ENCODE results near the gene PPP1R26.

DNA sequence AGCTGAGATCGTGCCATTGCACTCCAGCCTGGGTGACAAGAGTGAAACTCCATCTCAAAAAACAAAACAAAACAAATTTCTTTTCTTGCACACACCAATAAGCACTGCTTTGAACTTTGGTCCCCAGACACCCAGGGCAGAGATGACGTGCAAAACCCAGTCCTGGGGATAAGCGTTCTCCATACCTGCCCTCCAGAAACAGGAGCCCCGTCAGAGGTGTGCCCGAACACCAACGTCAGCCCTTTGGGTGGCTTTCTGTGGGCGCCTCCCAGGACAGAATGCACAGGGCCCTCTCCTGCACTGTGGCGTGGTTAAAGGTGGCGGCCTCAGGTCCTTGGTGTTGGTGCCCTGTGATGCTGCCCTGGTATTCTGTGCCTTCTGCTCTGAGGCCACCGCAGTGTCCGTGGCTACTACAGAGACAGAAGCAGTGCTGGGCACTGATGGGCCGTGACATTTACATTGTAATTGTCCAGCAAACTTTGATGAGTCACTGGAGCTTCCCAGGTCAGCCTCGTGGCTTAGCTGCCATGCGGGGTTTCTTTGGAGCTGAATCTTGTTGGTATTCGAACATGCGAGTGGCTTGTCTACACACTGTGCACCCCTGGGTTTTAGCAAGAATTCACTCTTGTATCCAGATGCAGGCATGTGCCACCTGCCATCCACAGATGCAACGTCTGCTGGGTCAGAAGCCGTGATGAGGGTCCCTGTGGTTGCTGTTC, 9.8 kb downstream of the PPP1R26 start:
- no peak for TF ChIP-seq CTCF (IDR thresholded peaks at IDR 0.05; ENCODE audit: insufficient read depth, low read length, poor library complexity, severe bottlenecking)
- TF ChIP-seq EZH2phosphoT487 (conservative IDR thresholded peaks at IDR 0.05; ENCODE audit: low read length), result no peak
